ENCODE measurements around the gene KISS1. TPM values are rescaled to one million over a fixed set of nuclear protein-coding genes. Genes with fewer than 3 reads are reported as not detected.

KISS1 gene
- polyA plus RNA-seq, 1 donor (not counting 4 experiments of a cell fraction or from before 2014, with no cell fraction given): not detected

- Histone ChIP-seq H3K79me2 (ENCODE audit: control insufficient read depth, insufficient read depth, low read length) (no peaks in the 10 kb centered on the region), H2AFZ (ENCODE audit: control insufficient read depth, low read length) (no peak overlapping the region), H3K9me1 (ENCODE audit: control insufficient read depth, extremely low read depth, insufficient read depth, low read length) (no peaks in the 10 kb centered on the region), H3K4me3 (ENCODE audit: control insufficient read depth in 2 of 3, extremely low read depth in 1 of 3, insufficient read depth in 2 of 3, low read depth in 1 of 3, low read length in 3 of 3) (no peak overlapping the region), H3K4me1 (ENCODE audit: control insufficient read depth, extremely low read depth, insufficient read depth, low read length) (peaks cover 19% of the 10 kb centered on the region), H3K4me2 (ENCODE audit: control insufficient read depth, extremely low read depth, insufficient read depth, low read depth, low read length) (no peak overlapping the region), H3K9me3 (ENCODE audit: control insufficient read depth, low read depth, low read length) (peaks cover 6% of the 10 kb centered on the region), H3K36me3 (ENCODE audit: control insufficient read depth in 2 of 2, extremely low read depth in 1 of 2, insufficient read depth in 2 of 2, low read length in 2 of 2) (no peaks in the 10 kb centered on the region), H4K20me1 (ENCODE audit: control insufficient read depth, extremely low read depth, insufficient read depth, low read length) (no peaks in the 10 kb centered on the region), H3K27me3 (ENCODE audit: control insufficient read depth, extremely low read depth, insufficient read depth, low read length) (no peaks in the 10 kb centered on the region), H3K27ac (ENCODE audit: control insufficient read depth, insufficient read depth, low read length) (no peak overlapping the region), H3K9ac (ENCODE audit: control insufficient read depth, extremely low read depth, insufficient read depth, low read length) (no peak overlapping the region)
- dilution Hi-C loops (cut with MboI; ENCODE audit: extremely low pct_ligation_motif_present, low sequenced_read_pairs): no loop called here
- TF ChIP-seq CTCF (optimal IDR thresholded peaks at IDR 0.05 in 1 of 3, IDR thresholded peaks at IDR 0.05 in 1 of 3, conservative IDR thresholded peaks at IDR 0.05 in 1 of 3; ENCODE audit: extremely low read depth in 1 of 3, insufficient read depth in 2 of 3, low read length in 3 of 3) (no peak), EZH2 (IDR thresholded peaks at IDR 0.05; ENCODE audit: low read length) (no peak)
- DNase-seq (ENCODE audit: low read depth, low spot score) (no peak), FAIRE-seq (no peak)
Measured at GRCh38 chr1:204169858-204170257, 26.4 kb downstream of the KISS1 start.

GRCh38 chr1:204167730-204168129 is 28.6 kb downstream of the KISS1 start:
- H3K4me2 ChIP-seq (ENCODE audit: control insufficient read depth, extremely low read depth, insufficient read depth, low read depth, low read length): no peak overlapping the region
- H4K20me1 ChIP-seq (ENCODE audit: control insufficient read depth, extremely low read depth, insufficient read depth, low read length): no peaks in the 10 kb centered on the region
- H2AFZ ChIP-seq (ENCODE audit: control insufficient read depth, low read length): no peak overlapping the region
- H3K9ac ChIP-seq (ENCODE audit: control insufficient read depth, extremely low read depth, insufficient read depth, low read length): no peak overlapping the region
- no peaks in the 10 kb centered on the region for H3K36me3 ChIP-seq (ENCODE audit: control insufficient read depth in 2 of 2, extremely low read depth in 1 of 2, insufficient read depth in 2 of 2, low read length in 2 of 2)
- H3K27ac ChIP-seq (ENCODE audit: control insufficient read depth, insufficient read depth, low read length): no peak overlapping the region
- FAIRE-seq (no peak), DNase-seq (ENCODE audit: low read depth, low spot score) (no peak)
- H3K27me3 ChIP-seq (ENCODE audit: control insufficient read depth, extremely low read depth, insufficient read depth, low read length): no peaks in the 10 kb centered on the region
- no peaks in the 10 kb centered on the region for H3K9me1 ChIP-seq (ENCODE audit: control insufficient read depth, extremely low read depth, insufficient read depth, low read length)
- dilution Hi-C loops (cut with MboI; ENCODE audit: extremely low pct_ligation_motif_present, low sequenced_read_pairs): no loop called here
- peaks cover 19% of the 10 kb centered on the region for H3K4me1 ChIP-seq (ENCODE audit: control insufficient read depth, extremely low read depth, insufficient read depth, low read length)
- TF ChIP-seq CTCF (optimal IDR thresholded peaks at IDR 0.05 in 1 of 3, IDR thresholded peaks at IDR 0.05 in 1 of 3, conservative IDR thresholded peaks at IDR 0.05 in 1 of 3; ENCODE audit: extremely low read depth in 1 of 3, insufficient read depth in 2 of 3, low read length in 3 of 3) (no peak), EZH2 (IDR thresholded peaks at IDR 0.05; ENCODE audit: low read length) (no peak)
- no peak overlapping the region for H3K4me3 ChIP-seq (ENCODE audit: control insufficient read depth in 2 of 3, extremely low read depth in 1 of 3, insufficient read depth in 2 of 3, low read depth in 1 of 3, low read length in 3 of 3)
- peaks cover 6% of the 10 kb centered on the region for H3K9me3 ChIP-seq (ENCODE audit: control insufficient read depth, low read depth, low read length)
- H3K79me2 ChIP-seq (ENCODE audit: control insufficient read depth, insufficient read depth, low read length): no peaks in the 10 kb centered on the region
